Suprapubic skin (tissue), 3 donors: ENCODE data around the gene S100P.

Experiments
- CTCF ChIP-seq, 2 donors: fragments of 200-600 bp in 1 of 2; fragments of 450-650 bp in 1 of 2; sonication (generic) in 1 of 2; IDR thresholded peaks; one replicate each; pipeline ENCODE4 v1.5.1; 2016 to 2019; ENCODE audit warnings: antibody characterized with exemption in 2 of 2, mild to moderate bottlenecking in 1 of 2, moderate library complexity in 1 of 2
- POLR2A ChIP-seq, 2 donors: fragments of 450-650 bp; IDR thresholded peaks; one replicate each; pipeline ENCODE4 v1.6.1; 2017; ENCODE audit warnings: antibody characterized with exemption in 2 of 2, mild to moderate bottlenecking in 2 of 2, moderate library complexity in 2 of 2

- TF ChIP-seq CTCF (IDR thresholded peaks at IDR 0.05) = no peak
- TF ChIP-seq POLR2A (IDR thresholded peaks at IDR 0.05) = no peak
These were observed 34.2 kb downstream of the S100P start for GRCh38 chr4:6727943-6728250.
